ENCODE data around the gene ARVCF. TPM values are rescaled to one million over a fixed set of nuclear protein-coding genes. Genes with fewer than 3 reads are reported as not detected.

Gene ARVCF, protein sequence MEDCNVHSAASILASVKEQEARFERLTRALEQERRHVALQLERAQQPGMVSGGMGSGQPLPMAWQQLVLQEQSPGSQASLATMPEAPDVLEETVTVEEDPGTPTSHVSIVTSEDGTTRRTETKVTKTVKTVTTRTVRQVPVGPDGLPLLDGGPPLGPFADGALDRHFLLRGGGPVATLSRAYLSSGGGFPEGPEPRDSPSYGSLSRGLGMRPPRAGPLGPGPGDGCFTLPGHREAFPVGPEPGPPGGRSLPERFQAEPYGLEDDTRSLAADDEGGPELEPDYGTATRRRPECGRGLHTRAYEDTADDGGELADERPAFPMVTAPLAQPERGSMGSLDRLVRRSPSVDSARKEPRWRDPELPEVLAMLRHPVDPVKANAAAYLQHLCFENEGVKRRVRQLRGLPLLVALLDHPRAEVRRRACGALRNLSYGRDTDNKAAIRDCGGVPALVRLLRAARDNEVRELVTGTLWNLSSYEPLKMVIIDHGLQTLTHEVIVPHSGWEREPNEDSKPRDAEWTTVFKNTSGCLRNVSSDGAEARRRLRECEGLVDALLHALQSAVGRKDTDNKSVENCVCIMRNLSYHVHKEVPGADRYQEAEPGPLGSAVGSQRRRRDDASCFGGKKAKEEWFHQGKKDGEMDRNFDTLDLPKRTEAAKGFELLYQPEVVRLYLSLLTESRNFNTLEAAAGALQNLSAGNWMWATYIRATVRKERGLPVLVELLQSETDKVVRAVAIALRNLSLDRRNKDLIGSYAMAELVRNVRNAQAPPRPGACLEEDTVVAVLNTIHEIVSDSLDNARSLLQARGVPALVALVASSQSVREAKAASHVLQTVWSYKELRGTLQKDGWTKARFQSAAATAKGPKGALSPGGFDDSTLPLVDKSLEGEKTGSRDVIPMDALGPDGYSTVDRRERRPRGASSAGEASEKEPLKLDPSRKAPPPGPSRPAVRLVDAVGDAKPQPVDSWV
- 62.5 TPM for total RNA-seq
- polyA plus RNA-seq (ENCODE audit: insufficient read depth in 1 of 8, insufficient read length in 8 of 8, low replicate concordance in 1 of 8): 100 to 1,000 TPM in 2 of 8 donors, 10 to 100 TPM in 6; 55.5 to 117 (median 88.9) TPM
- long read RNA-seq, donor 1, partial matches to known transcripts: 0 of 1 reads
- long read RNA-seq, donor 1, other reads (novel, unspliced or antisense): 0 of 1 reads
- long read RNA-seq, donor 2: 0 reads
- long read RNA-seq, donor 3, partial matches to known transcripts: 14 of 29 reads
- long read RNA-seq, donor 3, other reads (novel, unspliced or antisense): 11 of 29 reads
- long read RNA-seq, donor 4, partial matches to known transcripts: 0 of 2 reads
- long read RNA-seq, donor 4, other reads (novel, unspliced or antisense): 0 of 2 reads
- long read RNA-seq, donor 5, partial matches to known transcripts: 8 of 18 reads
- long read RNA-seq, donor 5, other reads (novel, unspliced or antisense): 7 of 18 reads
- long read RNA-seq, donor 6, partial matches to known transcripts: 0 of 12 reads
- long read RNA-seq, donor 6, other reads (novel, unspliced or antisense): 11 of 12 reads
- long read RNA-seq, donor 7, partial matches to known transcripts: 5 of 5 reads
- long read RNA-seq, donor 7, other reads (novel, unspliced or antisense): 0 of 5 reads
- long read RNA-seq, donor 8: 0 reads
- long read RNA-seq, donor 9, partial matches to known transcripts: 0 of 2 reads
- long read RNA-seq, donor 9, other reads (novel, unspliced or antisense): 0 of 2 reads
- long read RNA-seq, donor 10, partial matches to known transcripts: 0 of 2 reads
- long read RNA-seq, donor 10, other reads (novel, unspliced or antisense): 0 of 2 reads
- long read RNA-seq, donor 11, partial matches to known transcripts: 0 of 2 reads
- long read RNA-seq, donor 11, other reads (novel, unspliced or antisense): 0 of 2 reads

DNA sequence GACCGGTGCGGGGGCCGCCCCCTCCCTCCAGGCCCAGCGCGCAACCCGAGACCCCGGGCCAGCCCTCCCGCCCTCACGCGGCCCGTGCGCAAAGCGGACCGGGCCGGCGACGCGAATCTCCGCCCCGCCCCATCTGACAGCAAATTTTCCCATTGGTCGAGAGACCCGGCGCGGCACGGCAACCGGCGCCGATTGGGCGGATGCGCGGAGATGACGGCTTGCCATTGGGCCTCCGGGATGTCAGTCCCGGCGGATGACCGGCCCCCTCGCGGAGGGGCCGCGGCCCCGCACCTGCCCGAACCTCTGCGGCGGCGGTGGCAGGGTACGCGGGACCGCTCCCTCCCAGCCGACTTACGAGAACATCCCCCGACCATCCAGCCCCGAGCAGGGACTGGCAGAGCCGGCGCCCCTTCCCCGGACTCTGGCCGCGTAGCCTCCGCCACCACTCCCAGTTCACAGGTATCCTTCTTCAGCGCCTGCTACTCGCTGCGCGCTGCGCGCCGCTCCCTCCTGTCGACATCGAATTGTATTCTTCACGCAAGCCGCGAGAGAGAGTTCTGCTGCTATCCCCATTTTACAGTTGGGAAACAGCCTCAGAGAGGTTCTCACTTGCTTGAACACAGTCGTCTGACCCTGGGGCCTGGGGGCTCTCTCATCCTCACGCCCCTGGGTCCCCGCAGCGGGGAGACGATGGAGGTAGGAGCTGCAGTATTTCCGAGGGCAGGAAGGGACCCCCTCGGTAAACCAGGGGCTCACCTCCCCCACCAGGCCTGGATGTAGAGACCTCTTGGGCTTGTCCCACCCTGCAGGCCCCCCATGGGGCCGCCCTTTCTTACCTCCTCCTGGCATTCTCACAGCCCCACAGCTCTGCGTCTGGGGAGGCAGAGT is at the start of gene ARVCF:
Gene ARVCF (minus strand): TSS at position 90 of the 888 bp plus-strand sequence. CDS start 26,029 bp downstream, outside the sequence.
- no peaks in the 10 kb centered on the region for H3K9me3 ChIP-seq (replicated peaks; ENCODE audit: control insufficient read depth, low read depth, low read length)
- peaks cover 51% of the 10 kb centered on the region for H3K4me1 ChIP-seq (ENCODE audit: control insufficient read depth, insufficient read depth, low read length)
- H3K36me3 ChIP-seq (ENCODE audit: control insufficient read depth, insufficient read depth, low read length): no peaks in the 10 kb centered on the region
- peak; percentile 96 for DNase-seq
- H3K4me3 ChIP-seq (ENCODE audit: low read length): peak within 1 kb of the TSS; percentile 58
- no peak within 1 kb of the TSS for H3K27ac ChIP-seq (ENCODE audit: low read length)
- H3K27me3 ChIP-seq (ENCODE audit: control insufficient read depth, insufficient read depth, low read length): peaks cover 31% of the 10 kb centered on the region
- under 1% methylated on average over 73 of the region's 79 CpGs for WGBS (ENCODE audit: insufficient coverage)

DNA sequence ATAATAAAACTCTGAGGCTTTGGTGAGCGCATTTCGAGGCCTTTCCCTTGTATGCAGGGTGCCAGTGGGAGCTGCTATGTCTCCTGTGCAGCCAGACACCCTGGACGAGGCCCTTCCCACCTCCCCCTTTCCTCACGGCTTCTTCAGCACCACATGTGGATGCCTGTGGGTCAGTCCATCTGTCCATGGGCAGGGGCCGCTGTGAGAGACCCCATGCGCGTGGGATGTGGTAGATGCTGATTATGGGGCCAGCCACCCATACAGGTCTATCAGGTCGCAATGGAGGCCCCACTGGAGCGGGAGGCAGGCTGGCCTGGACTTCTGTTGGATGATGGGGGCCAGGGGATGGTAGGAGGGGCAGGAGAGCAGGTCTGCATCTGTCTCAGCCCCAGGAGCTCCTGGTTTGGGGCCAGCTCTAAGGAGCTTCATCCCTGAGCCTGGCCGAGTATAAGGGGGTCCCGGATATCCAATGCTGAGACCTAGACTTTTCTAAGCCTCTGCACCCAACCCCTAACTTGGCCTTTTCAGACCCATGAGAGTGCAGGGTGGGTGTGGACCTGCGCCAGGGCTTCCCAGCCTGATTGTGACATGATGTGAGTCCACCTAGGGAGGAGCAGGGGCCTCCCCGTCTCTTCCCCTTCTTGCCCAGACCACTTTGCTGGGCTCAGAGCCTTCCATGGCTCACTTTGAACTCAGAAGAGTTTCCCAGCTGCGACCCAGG is 49.4 kb upstream of the ARVCF start:
- Histone ChIP-seq H3K36me3 (ENCODE audit: control insufficient read depth, insufficient read depth, low read length) (peaks cover 26% of the 10 kb centered on the region), H3K9me3 (replicated peaks; ENCODE audit: control insufficient read depth, low read depth, low read length) (no peaks in the 10 kb centered on the region), H3K27ac (ENCODE audit: low read length) (no peak overlapping the region), H3K27me3 (ENCODE audit: control insufficient read depth, insufficient read depth, low read length) (no peaks in the 10 kb centered on the region), H3K4me3 (ENCODE audit: low read length) (no peak overlapping the region), H3K4me1 (ENCODE audit: control insufficient read depth, insufficient read depth, low read length) (peaks cover 7% of the 10 kb centered on the region)
- DNase-seq: no peak
- 86% methylated on average over 7 of the region's 14 CpGs for WGBS (ENCODE audit: insufficient coverage)

- WGBS (ENCODE audit: insufficient coverage): 86% methylated on average over 15 of the region's 18 CpGs
- Histone ChIP-seq H3K27me3 (ENCODE audit: control insufficient read depth, insufficient read depth, low read length) (no peaks in the 10 kb centered on the region), H3K4me1 (ENCODE audit: control insufficient read depth, insufficient read depth, low read length) (peaks cover 9% of the 10 kb centered on the region), H3K27ac (ENCODE audit: low read length) (no peak overlapping the region), H3K4me3 (ENCODE audit: low read length) (no peak overlapping the region), H3K9me3 (replicated peaks; ENCODE audit: control insufficient read depth, low read depth, low read length) (no peaks in the 10 kb centered on the region), H3K36me3 (ENCODE audit: control insufficient read depth, insufficient read depth, low read length) (peaks cover 26% of the 10 kb centered on the region)
- no peak for DNase-seq
These were observed 48.1 kb upstream of the ARVCF start for GRCh38 chr22:20064545-20065262.

GRCh38 chr22:20064140-20064480 is 47.5 kb upstream of the ARVCF start:
- H3K4me3 ChIP-seq (ENCODE audit: low read length): no peak overlapping the region
- no peak for DNase-seq
- H3K27ac ChIP-seq (ENCODE audit: low read length): no peak overlapping the region
- H3K36me3 ChIP-seq (ENCODE audit: control insufficient read depth, insufficient read depth, low read length): peaks cover 26% of the 10 kb centered on the region
- no peaks in the 10 kb centered on the region for H3K27me3 ChIP-seq (ENCODE audit: control insufficient read depth, insufficient read depth, low read length)
- WGBS (ENCODE audit: insufficient coverage): 75% methylated on average over 2 of the region's 3 CpGs
- peaks cover 9% of the 10 kb centered on the region for H3K4me1 ChIP-seq (ENCODE audit: control insufficient read depth, insufficient read depth, low read length)
- H3K9me3 ChIP-seq (replicated peaks; ENCODE audit: control insufficient read depth, low read depth, low read length): no peaks in the 10 kb centered on the region

DNA sequence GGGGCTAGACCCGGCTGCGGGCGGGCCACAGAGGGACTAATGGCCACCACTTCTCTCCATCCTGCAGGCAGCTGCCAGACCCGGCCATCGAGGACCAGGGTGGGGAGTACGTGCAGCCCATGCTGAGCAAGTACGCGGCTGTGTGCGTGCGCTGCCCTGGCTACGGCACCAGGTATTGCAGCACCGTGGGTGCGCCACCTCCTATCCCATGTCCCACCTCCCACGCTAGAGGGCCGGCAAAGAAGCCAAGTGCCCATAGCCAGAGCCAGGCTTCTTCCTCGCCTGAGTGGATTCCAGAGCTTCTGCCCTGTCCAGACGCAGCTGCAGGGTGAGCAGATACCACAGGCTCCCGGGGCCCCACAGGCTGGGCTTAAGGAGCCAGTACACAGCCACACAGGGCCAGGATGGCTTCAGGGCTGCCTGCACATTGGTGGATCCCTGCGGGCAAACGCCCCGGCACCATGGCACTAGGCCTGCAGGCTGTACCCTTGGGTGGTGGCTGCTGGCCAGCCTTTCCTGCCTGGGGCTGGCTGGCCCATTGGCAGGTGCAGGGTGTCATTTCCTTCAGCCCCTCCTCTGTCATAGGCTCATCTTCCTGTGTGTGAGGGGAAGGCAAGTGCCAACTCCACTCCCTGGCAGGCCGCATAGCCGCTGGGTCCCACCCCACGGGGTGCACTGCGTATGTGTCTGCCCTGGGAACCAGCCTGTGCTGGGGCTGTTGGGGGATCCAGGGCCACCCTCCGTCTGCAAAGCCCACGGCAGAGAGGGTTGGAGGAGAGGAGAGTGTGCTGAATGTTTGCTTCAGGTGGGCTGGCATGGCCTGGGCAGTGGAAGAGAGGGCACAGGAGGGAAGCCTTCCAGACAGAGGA is 46.9 kb upstream of the ARVCF start:
- no peak overlapping the region for H3K27ac ChIP-seq (ENCODE audit: low read length)
- H3K36me3 ChIP-seq (ENCODE audit: control insufficient read depth, insufficient read depth, low read length): peaks cover 26% of the 10 kb centered on the region
- DNase-seq: no peak
- H3K4me1 ChIP-seq (ENCODE audit: control insufficient read depth, insufficient read depth, low read length): peaks cover 9% of the 10 kb centered on the region
- no peak overlapping the region for H3K4me3 ChIP-seq (ENCODE audit: low read length)
- no peaks in the 10 kb centered on the region for H3K9me3 ChIP-seq (replicated peaks; ENCODE audit: control insufficient read depth, low read depth, low read length)
- WGBS (ENCODE audit: insufficient coverage): 92% methylated on average over 24 of the region's 27 CpGs
- no peaks in the 10 kb centered on the region for H3K27me3 ChIP-seq (ENCODE audit: control insufficient read depth, insufficient read depth, low read length)

DNA sequence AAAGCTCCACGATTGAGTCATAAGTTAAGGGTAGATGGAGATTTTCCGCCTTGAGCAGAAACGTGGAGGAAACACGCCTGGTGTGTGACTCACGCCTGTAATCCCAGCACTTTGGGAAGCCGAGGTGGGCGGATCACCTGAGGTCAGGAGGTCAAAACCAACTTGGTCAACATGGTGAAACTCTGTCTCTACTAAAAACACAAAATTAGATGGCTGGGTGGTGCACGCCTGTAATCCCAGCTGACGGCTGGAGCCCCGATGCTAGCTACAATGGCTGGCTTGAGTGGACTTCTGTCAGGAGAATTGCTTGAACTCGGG is 46.1 kb upstream of the ARVCF start:
- no peak for DNase-seq
- H3K4me3 ChIP-seq (ENCODE audit: low read length): no peak overlapping the region
- WGBS (ENCODE audit: insufficient coverage): 75% methylated on average over 10 of the region's 11 CpGs
- no peak overlapping the region for H3K27ac ChIP-seq (ENCODE audit: low read length)
- H3K36me3 ChIP-seq (ENCODE audit: control insufficient read depth, insufficient read depth, low read length): peaks cover 26% of the 10 kb centered on the region
- H3K27me3 ChIP-seq (ENCODE audit: control insufficient read depth, insufficient read depth, low read length): no peaks in the 10 kb centered on the region
- H3K9me3 ChIP-seq (replicated peaks; ENCODE audit: control insufficient read depth, low read depth, low read length): no peaks in the 10 kb centered on the region
- H3K4me1 ChIP-seq (ENCODE audit: control insufficient read depth, insufficient read depth, low read length): peaks cover 9% of the 10 kb centered on the region

DNA sequence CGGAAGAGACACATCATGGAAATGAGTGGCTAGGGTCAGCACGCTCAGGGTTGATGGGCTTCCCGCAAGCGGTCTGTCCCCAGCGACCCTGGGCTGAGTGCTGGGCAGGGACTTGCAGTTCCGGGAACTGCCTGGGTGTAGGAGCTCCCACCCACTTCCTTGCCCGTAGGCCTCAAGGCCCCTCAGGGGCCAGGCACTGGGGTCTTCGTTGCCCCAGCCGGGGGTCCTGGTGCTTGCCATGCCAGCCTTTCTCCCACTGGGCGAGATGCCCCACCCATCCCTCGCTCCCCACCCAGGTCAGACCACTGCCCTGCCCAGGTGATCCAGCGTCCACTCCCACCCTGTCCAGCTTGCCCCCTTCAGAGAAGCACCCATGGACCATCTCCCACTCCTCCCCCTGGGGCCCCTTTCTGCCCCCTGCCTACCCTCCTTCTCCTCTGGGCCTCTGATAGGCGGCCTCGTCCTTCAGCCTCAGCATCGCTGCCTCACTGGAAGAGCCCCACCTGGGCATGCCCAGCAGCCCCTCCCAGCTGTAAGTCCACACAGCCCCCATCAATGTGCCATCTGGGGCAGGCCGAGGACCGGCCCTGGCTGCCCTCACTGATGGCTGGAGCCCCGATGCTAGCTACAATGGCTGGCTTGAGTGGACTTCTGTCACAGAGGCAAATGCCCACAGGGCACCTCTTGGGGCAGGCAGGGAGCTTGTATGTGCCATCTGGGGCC is 45.6 kb upstream of the ARVCF start:
- DNase-seq: no peak
- no peak overlapping the region for H3K4me3 ChIP-seq (ENCODE audit: low read length)
- no peak overlapping the region for H3K27ac ChIP-seq (ENCODE audit: low read length)
- peaks cover 29% of the 10 kb centered on the region for H3K36me3 ChIP-seq (ENCODE audit: control insufficient read depth, insufficient read depth, low read length)
- 90% methylated on average over 18 of the region's 18 CpGs for WGBS (ENCODE audit: insufficient coverage)
- H3K27me3 ChIP-seq (ENCODE audit: control insufficient read depth, insufficient read depth, low read length): no peaks in the 10 kb centered on the region
- no peaks in the 10 kb centered on the region for H3K9me3 ChIP-seq (replicated peaks; ENCODE audit: control insufficient read depth, low read depth, low read length)
- H3K4me1 ChIP-seq (ENCODE audit: control insufficient read depth, insufficient read depth, low read length): peaks cover 9% of the 10 kb centered on the region

Measured in muscle of leg (tissue), 16 donors.